GM21390 (cell line): ENCODE results near the gene BTC.
"Not testable (repeated sequence)": the region's sequence is repeated elsewhere in the genome, so short reads cannot be mapped to it uniquely, and the experiment has no call there.

Experiments
- ATAC-seq: cut with Tn5 transposase; IDR thresholded peaks from one replicate; pipeline ENCODE4 v1.9.1; 2021; ENCODE audit not compliant: unreplicated experiment

Gene BTC

DNA sequence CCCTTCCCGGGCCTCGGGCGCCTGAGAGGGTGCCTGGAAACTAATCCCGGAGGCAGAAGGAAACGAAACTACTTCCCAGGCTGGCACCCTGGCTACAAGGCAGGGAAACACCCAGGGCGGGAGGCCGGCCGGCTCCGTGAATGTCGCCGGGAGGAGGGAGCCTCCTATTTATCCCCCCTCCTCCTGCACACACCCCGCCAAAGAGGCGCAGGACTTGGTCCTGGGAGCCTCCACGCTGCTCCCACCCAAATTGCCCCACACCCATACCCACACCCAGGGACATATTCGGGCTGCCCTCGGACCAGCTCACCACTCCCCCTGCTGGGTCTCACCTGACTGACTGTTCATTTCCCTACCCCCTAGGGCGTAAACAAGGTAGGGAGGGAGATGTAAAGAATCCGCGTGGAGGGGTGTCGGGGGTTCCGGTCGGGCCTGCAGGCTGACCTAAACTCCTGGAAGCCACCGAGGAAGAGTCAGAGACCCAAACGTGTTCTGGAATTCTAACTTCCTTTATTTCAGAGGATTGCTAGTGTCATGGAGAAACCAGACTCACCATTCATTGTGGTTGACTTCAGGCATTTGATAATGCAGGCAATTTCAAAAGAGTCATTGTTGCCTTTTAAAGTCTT, at the start of gene BTC:
TSS of gene BTC (minus strand) at position 142 of the 629 bp plus-strand sequence. CDS start 198 bp downstream, outside the sequence.
- no peak for ATAC-seq

GRCh38 chr4:74840936-74841509, 46.7 kb upstream of the BTC start:
- no peak for ATAC-seq

DNA sequence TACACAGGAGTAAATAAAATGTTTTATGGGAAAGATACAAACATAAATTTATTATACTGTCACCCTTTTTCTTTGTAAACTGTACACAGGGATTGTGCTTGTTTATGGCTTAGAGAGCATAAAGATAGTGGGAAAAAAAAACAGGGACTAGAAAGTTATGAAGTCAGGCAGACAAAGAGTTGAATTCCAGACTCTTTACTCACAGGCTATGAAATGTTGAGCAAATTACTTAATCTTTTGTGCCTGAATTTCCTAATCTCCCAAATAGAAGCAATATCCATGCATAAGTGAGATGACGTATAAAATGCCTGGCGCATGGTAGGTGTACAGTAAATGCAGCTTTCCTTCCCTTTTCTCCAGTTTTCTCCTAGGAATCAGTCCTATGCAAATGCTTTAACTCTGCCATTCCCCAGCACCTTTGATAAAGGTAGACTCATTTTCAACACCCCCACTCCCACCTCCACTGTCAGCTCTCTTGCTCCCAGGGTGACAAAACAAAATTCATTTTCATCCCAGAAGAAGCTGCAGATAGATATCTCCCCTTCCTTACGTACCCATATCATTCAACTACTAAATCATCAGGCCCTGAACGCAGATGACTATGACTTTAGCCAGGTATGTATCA, 44.5 kb upstream of the BTC start:
- no peak for ATAC-seq

GRCh38 chr4:74830928-74831327, 36.6 kb upstream of the BTC start:
- ATAC-seq, result no peak

DNA sequence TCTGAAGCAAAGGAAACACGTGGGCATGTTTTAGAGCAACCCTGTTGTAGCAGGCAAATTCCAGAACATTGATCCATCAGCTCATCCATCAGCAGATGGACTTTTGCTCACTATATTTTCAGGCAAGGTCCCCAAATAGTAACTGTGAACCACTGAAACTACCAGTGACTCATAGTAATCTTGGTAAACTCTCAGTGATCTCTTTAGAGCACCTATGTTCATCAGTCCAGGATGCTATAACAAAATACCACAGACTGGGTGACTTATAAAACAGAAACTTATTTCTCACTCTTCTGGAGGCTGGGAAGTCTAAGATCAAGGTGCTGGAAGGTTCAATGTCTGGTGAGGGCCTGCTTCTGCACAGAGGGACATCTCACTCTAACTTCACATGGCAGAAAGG, 28.9 kb upstream of the BTC start:
- ATAC-seq, result no peak

DNA sequence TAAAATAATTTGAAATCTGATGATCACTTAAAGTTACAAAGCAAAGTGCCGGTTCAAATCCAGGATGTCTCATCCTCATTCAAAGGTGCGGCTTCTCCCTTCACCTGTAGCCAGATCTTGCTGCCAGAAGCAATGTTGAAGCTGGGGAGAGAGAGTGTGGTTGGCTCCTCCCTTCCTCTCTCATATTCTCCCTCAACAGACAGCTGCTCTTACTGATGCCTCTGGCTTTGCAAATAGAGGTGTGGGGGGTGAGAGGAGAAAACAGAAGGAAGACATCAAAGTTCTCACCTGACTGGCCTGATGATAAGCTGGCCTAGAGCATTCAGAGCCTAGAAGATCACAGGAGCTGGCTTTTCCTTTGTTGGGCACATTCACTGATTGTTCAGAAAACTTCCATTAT, 28.3 kb upstream of the BTC start:
- no peak for ATAC-seq

- no peak for ATAC-seq
These were observed 27.2 kb upstream of the BTC start for GRCh38 chr4:74821541-74821940.

GRCh38 chr4:74814052-74814451, 19.7 kb upstream of the BTC start:
- no peak for ATAC-seq

DNA sequence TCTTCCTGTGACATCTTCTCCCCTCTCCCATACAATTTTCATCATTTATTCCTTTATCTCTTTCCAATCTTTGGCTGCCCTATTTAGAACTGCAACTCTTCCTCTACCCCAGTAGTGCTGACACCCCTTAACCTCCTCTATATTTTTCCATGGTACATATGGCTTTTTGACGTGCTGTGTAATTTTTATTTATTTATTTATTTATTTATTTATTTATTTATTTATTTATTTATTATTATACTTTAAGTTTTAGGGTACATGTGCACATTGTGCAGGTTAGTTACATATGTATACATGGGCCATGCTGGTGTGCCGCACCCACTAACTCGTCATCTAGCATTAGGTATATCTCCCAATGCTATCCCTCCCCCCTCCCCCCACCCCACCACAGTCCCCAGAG, 17.7 kb upstream of the BTC start:
- ATAC-seq, result not testable (repeated sequence)

- ATAC-seq, result no peak
These were observed 11.3 kb upstream of the BTC start for GRCh38 chr4:74805601-74806000.

GRCh38 chr4:74800310-74800709, 6.0 kb upstream of the BTC start:
- ATAC-seq, result no peak

DNA sequence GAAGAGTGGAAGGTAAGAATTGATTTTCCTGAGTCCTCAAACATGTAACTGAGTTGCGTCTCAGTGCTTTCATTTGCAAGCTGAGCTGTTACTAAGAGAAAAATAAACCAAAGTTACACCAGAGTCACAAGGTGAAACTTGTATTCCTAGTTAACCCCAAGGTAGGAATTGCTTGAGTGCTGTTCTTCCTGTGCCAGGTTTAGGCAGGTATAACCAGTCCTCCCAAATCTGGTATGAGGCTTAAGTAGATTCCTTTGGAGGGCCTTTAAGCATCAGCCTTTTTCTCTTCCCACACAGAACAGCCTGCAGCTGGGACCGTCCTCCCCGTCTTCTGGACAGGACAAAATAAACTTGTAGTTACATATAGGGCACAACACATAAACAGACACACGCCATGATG, 2.3 kb upstream of the BTC start:
- no peak for ATAC-seq

- no peak for ATAC-seq
These were observed 454 bp downstream of the BTC start for GRCh38 chr4:74793757-74794381.

- no peak for ATAC-seq
These were observed 3.7 kb downstream of the BTC start for GRCh38 chr4:74790652-74791051.

DNA sequence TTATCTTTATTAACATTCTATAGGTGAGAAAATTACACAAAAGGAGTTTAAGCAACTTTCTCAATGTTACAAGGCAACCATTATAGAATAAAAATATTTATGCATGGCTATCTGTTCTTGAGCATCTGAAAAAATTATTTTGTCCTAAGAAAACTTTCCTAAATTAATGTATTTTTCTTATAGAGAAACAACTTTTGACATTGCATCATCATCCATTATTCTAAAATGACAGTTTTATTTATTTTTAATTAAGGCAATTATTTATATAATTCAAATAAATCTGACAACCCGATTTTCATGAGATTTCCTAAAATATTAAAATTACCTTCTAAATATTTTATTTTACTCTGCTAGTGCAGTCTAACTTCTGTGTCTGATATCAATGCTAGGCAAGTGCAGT, 4.8 kb downstream of the BTC start:
- ATAC-seq, result no peak

- ATAC-seq, result no peak
These were observed 16.8 kb downstream of the BTC start for GRCh38 chr4:74777531-74777930.

GRCh38 chr4:74772783-74773182, 21.5 kb downstream of the BTC start:
- ATAC-seq, result no peak

DNA sequence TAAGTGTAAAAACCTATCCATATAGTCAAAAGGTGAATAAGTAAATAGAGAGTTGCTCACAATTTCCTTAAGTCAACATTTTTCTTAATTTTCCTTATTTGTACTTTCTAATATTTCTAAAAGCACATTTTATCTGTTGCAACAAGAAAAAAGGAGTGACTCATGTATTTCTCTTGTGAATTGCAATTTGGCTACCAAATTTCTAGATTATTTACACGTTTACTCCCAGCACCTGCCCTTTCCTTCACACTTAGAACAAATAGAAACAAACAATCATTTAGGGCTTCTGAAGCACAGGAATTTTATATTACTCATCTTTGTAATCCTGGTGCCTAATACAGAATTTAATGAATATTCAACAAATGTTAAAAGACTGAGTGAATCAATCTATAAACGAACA, 22.2 kb downstream of the BTC start:
- ATAC-seq, result no peak

DNA sequence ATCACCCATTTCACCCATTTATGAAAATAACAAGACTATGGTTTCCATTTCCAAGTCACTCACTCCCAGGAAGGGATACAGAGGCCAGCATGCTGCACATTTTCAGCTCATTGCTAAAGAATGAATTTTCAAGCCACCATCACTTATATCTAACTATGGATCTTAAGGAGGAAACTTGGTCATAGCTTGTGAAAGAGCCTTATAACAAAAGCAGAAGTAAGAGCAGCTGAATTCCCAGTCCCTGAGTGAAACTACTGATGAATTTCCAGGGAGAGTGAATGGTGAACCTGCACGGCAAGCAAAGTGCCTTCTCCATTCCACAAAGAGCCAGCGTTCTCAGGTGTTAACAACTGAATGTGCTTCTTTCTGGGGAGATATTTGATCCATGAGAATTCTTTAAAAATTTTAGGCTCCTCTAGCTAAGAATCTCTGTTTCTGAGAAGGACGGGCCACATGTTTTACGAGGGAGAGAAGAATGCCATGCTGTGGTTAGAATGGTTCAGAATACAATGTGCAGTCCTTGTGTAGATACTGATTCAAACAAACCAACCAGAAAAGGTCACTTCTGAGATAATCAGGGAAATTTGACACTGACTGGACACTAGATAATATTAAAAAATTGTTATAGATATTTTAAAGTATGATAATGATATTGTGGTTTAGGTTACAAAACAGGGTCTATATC, 24.0 kb downstream of the BTC start:
- ATAC-seq, result no peak

DNA sequence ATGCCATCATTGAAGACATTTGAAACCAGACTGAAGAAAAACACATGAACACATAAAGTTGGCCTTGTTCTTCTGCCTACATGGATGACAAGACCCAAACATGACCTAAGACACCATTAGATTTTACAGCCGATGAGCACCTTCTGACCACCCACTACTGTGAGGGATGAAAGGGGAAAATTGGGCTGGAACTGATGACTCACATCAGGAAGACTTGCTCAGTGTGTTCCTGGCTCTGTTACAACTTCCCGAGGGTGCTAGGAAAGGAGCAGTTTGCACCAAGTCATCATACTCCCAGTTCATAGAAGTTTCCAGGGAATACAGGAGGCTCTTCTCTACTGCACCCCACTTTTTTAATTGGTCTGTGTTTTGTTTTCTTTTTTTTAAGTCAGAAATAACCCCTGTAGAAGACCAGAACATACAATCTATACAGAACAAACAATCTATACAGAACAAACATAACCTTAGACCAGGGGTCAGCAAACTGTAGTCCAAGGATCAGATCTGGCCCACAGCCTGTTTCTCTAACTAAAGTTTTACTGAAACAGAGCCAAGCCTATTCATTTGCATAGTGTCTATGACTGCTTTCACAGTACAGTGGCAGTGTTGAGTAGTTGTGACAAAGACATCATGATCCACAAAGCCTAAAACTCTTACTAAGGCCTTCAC, 25.3 kb downstream of the BTC start:
- peak; percentile 57 for ATAC-seq

DNA sequence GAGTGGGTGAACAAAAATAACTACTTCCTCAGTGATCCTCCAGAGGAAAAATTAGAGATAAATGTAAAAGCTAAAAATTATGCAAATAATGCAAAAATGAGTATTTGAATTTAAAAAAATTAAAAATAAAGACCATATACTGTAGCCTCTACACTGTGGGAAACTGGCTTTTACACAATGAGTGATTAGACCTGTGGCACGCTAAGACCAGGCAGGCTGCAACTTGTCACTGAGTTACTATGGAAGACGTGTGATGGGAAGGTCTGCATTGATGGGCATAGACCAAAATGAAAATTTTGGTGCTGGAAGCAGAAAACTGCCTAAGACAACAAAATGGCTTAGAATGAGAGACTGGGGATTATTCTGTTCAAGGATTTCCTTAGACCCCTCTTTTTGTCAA, 30.2 kb downstream of the BTC start:
- ATAC-seq, result no peak
